ENCODE results near the gene TBCK. TPM values are rescaled to one million over a fixed set of nuclear protein-coding genes. Genes with fewer than 3 reads are reported as not detected.

Gene TBCK
- total RNA-seq, 2 experiments from 2014 or later = 19.4 to 21.6 TPM

DNA sequence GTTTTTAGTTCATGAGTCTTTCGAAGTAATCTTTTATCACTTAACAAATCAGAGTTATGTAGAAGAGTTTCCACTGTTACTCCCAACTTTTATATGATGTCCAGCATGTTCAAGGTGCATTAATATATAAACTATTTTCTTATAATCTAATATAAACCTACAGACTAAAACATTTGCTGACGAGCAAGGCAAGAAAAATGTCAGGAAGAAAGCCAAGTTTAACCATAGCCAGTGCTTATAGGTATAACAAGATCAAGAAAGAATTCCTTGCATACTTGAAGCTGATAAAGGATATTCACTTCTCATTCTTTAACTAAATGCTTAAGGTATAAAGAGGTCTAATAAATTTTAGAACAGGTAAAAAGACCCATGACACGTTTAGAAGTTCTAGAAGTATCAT is 253.0 kb downstream of the TBCK start:
- CTCF ChIA-PET = interaction anchor here (0.7 to 0.8 kb wide), 2 partner anchors 11 to 341 kb away, joined by 3 to 4 read pairs; no protein-coding TSS in a partner anchor
- Mint-ChIP-seq H3K27me3 (ENCODE audit: low read depth) (no peaks in the 10 kb centered on the region), H3K27ac (no peak overlapping the region), H3K4me1 (ENCODE audit: low read depth) (no peaks in the 10 kb centered on the region), H3K4me3 (no peak overlapping the region), H3K36me3 (ENCODE audit: low read depth) (peaks cover 8% of the 10 kb centered on the region), H3K9me3 (no peaks in the 10 kb centered on the region)
- DNase-seq = no peak
- intact Hi-C loops (cut with micrococcal nuclease) = no loop called here

DNA sequence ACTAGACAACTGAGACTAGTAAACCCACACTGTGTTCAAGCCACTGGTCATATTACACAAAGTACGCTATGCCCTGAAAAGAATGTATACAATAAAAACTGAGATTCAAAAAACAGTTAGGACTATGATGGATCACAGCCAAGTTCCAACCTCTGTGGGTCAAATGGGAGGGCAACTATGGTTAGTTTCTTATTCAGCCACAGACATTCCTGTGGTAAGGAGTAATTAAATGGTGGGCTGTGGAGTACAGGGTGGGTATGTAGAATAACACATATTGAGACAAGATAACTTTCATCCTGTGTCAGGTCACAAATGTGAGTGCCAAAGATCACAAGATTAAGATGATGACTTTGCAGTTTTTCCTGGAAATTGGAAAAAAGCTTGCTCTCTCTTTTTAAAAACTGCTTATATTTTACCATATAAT is 253.5 kb downstream of the TBCK start:
- intact Hi-C loops (cut with micrococcal nuclease) = no loop called here
- Mint-ChIP-seq H3K4me3 (no peak overlapping the region), H3K4me1 (ENCODE audit: low read depth) (no peaks in the 10 kb centered on the region), H3K27ac (no peak overlapping the region), H3K9me3 (no peaks in the 10 kb centered on the region), H3K27me3 (ENCODE audit: low read depth) (no peaks in the 10 kb centered on the region), H3K36me3 (ENCODE audit: low read depth) (peaks cover 8% of the 10 kb centered on the region)
- DNase-seq = no peak
- CTCF ChIA-PET = interaction anchor here (0.7 kb wide), 1 partner anchor 341 kb away, joined by 3 read pairs; no protein-coding TSS in a partner anchor

GRCh38 chr4:106058921-106059320 is 257.1 kb downstream of the TBCK start:
- Mint-ChIP-seq H3K4me3 (no peak overlapping the region), H3K36me3 (ENCODE audit: low read depth) (peaks cover 8% of the 10 kb centered on the region), H3K27ac (no peak overlapping the region), H3K4me1 (ENCODE audit: low read depth) (no peaks in the 10 kb centered on the region), H3K27me3 (ENCODE audit: low read depth) (no peaks in the 10 kb centered on the region), H3K9me3 (no peaks in the 10 kb centered on the region)
- intact Hi-C loops (cut with micrococcal nuclease) = no loop called here
- CTCF ChIA-PET = no interaction called here
- DNase-seq = no peak

GRCh38 chr4:106056914-106057313 is 259.1 kb downstream of the TBCK start:
- CTCF ChIA-PET = no interaction called here
- no peak overlapping the region for H3K4me3 Mint-ChIP-seq
- no peaks in the 10 kb centered on the region for H3K9me3 Mint-ChIP-seq
- H3K27ac Mint-ChIP-seq = no peak overlapping the region
- H3K36me3 Mint-ChIP-seq (ENCODE audit: low read depth) = peaks cover 4% of the 10 kb centered on the region
- H3K4me1 Mint-ChIP-seq (ENCODE audit: low read depth) = no peaks in the 10 kb centered on the region
- no peak for DNase-seq
- intact Hi-C loops (cut with micrococcal nuclease) = no loop called here
- H3K27me3 Mint-ChIP-seq (ENCODE audit: low read depth) = no peaks in the 10 kb centered on the region

DNA sequence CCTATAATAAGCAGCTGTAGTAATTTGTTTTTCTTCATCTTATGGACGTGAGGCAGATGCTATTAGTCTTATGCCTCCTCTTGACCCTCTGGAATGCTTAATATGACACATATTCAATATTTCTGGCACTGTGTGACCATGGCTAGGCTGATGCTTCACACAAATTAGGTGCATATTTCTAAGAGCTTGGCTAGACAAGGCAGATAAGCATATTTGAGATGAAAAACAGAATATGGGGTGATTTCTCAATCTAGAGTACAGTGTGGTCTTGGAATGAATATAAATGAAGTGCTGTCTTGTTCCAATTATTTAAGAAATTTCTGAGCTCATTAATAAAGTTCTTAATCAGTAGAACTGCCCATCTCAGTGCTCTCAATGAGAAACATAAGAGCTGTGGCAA is 264.5 kb downstream of the TBCK start:
- CTCF ChIA-PET = no interaction called here
- H3K4me1 Mint-ChIP-seq (ENCODE audit: low read depth) = no peaks in the 10 kb centered on the region
- no peaks in the 10 kb centered on the region for H3K27me3 Mint-ChIP-seq (ENCODE audit: low read depth)
- H3K27ac Mint-ChIP-seq = no peak overlapping the region
- no peak overlapping the region for H3K4me3 Mint-ChIP-seq
- H3K9me3 Mint-ChIP-seq = no peaks in the 10 kb centered on the region
- DNase-seq = no peak
- intact Hi-C loops (cut with micrococcal nuclease) = no loop called here
- H3K36me3 Mint-ChIP-seq (ENCODE audit: low read depth) = peaks cover 10% of the 10 kb centered on the region

GRCh38 chr4:106049490-106049889 is 266.5 kb downstream of the TBCK start:
- Mint-ChIP-seq H3K4me3 (no peak overlapping the region), H3K27ac (no peak overlapping the region), H3K9me3 (no peaks in the 10 kb centered on the region), H3K36me3 (ENCODE audit: low read depth) (peaks cover 14% of the 10 kb centered on the region), H3K27me3 (ENCODE audit: low read depth) (no peaks in the 10 kb centered on the region), H3K4me1 (ENCODE audit: low read depth) (no peaks in the 10 kb centered on the region)
- DNase-seq = no peak
- intact Hi-C loops (cut with micrococcal nuclease) = no loop called here
- CTCF ChIA-PET = no interaction called here

DNA sequence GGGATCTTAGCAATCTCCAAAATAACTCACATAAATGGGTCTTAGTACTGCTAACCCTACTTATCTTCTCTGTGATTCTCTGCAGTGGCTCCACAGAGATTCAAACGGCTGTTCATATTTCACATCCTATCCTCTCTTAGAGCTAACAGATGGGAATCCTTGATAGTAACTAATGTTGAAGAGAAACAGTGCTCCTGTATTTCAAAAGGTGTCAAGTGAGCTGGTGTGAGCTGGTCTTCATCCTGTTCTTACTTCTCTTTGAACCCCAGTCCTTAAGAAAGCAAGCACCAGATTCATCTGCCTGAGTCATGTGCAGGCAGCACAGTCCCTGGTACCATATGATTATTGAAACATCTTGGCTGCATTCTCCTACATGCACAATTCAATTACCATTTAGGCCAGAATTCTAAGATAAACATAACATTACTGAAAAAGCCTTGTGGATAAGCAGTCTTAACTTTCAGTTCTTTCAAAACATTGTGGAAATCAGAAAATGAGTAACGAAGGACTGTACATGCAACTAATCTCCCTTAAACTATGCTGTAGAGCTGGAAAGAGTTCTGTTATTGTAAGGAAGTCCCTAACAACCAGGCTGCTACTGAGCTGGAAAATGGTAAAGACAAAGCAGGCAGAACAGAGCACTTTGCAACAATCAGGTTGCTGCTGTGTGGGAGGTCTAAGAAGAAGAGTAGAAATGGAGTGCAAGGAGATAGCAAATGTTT is 267.6 kb downstream of the TBCK start:
- Mint-ChIP-seq H3K36me3 (ENCODE audit: low read depth) (peaks cover 17% of the 10 kb centered on the region), H3K27ac (no peak overlapping the region), H3K4me1 (ENCODE audit: low read depth) (no peaks in the 10 kb centered on the region), H3K4me3 (no peak overlapping the region), H3K27me3 (ENCODE audit: low read depth) (no peaks in the 10 kb centered on the region), H3K9me3 (no peaks in the 10 kb centered on the region)
- CTCF ChIA-PET = no interaction called here
- intact Hi-C loops (cut with micrococcal nuclease) = no loop called here
- no peak for DNase-seq

DNA sequence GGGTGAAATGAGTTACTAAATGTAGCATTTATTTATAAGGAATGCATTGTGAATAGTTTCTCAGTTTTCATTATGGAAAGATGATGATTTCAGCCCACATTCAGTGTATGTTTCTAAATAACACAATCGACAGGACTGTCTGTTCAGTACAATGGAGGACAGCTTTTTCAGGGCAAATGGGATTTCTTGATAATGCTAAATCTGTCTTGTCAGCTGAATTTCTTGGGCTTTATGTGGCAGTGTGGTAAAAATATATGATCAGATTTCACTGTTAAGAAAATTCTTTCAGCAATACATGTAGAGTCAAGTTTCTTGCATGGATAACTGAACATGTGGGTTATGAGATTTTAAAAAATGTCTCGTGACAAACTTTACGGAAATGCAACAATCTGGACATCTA is 269.9 kb downstream of the TBCK start:
- H3K4me1 Mint-ChIP-seq (ENCODE audit: low read depth) = no peaks in the 10 kb centered on the region
- no peak for DNase-seq
- no peak overlapping the region for H3K27ac Mint-ChIP-seq
- no peak overlapping the region for H3K4me3 Mint-ChIP-seq
- no peaks in the 10 kb centered on the region for H3K9me3 Mint-ChIP-seq
- intact Hi-C loops (cut with micrococcal nuclease) = no loop called here
- peaks cover 17% of the 10 kb centered on the region for H3K36me3 Mint-ChIP-seq (ENCODE audit: low read depth)
- CTCF ChIA-PET = no interaction called here
- no peaks in the 10 kb centered on the region for H3K27me3 Mint-ChIP-seq (ENCODE audit: low read depth)

DNA sequence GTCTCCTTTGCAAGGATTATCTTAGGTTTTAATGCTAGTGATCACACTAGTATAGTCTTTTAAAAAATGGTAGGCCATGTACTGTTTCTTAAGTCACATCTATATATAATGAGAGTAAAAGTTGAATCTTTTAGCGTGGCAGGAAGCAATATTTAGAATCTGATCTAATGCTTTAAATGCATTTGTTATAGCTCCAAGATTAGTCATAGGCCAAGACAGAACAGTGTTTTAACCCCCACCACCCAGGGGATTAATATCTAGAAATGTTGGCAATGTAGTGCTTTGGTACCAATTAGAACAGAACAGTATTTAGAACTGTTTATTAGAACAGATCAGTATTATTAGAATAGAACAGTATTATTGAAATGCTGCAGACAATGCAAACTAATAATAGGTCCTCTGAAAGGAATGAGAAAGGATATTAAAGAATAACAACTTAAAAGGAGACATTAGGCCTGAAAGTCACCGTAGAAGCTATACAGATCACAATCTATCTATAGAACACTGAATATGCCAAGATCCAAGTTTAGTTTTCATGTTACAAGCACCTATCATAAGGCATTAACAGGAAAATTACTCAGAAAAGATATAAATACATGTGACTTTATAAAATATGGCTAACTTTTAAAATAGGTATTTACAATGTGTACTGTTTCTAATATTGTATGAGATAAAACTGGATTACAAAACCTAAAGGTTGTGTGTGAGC is 274.6 kb downstream of the TBCK start:
- DNase-seq = no peak
- intact Hi-C loops (cut with micrococcal nuclease) = no loop called here
- CTCF ChIA-PET = no interaction called here
- no peaks in the 10 kb centered on the region for H3K27me3 Mint-ChIP-seq (ENCODE audit: low read depth)
- no peak overlapping the region for H3K27ac Mint-ChIP-seq
- H3K4me3 Mint-ChIP-seq = no peak overlapping the region
- peaks cover 8% of the 10 kb centered on the region for H3K36me3 Mint-ChIP-seq (ENCODE audit: low read depth)
- no peaks in the 10 kb centered on the region for H3K9me3 Mint-ChIP-seq
- H3K4me1 Mint-ChIP-seq (ENCODE audit: low read depth) = no peaks in the 10 kb centered on the region

- peaks cover 2% of the 10 kb centered on the region for H3K36me3 Mint-ChIP-seq (ENCODE audit: low read depth)
- DNase-seq = no peak
- no peaks in the 10 kb centered on the region for H3K4me1 Mint-ChIP-seq (ENCODE audit: low read depth)
- H3K27me3 Mint-ChIP-seq (ENCODE audit: low read depth) = no peaks in the 10 kb centered on the region
- CTCF ChIA-PET = interaction anchor here (0.6 kb wide), 1 partner anchor 1125 kb away, joined by 3 read pairs; no protein-coding TSS in a partner anchor
- no peak overlapping the region for H3K27ac Mint-ChIP-seq
- no peak overlapping the region for H3K4me3 Mint-ChIP-seq
- no peaks in the 10 kb centered on the region for H3K9me3 Mint-ChIP-seq
- intact Hi-C loops (cut with micrococcal nuclease) = no loop called here
Measured at GRCh38 chr4:106039796-106040195, 276.2 kb downstream of the TBCK start.

GRCh38 chr4:106038908-106039307 is 277.1 kb downstream of the TBCK start:
- no peaks in the 10 kb centered on the region for H3K4me1 Mint-ChIP-seq (ENCODE audit: low read depth)
- no peak for DNase-seq
- H3K27me3 Mint-ChIP-seq (ENCODE audit: low read depth) = no peaks in the 10 kb centered on the region
- H3K9me3 Mint-ChIP-seq = no peaks in the 10 kb centered on the region
- intact Hi-C loops (cut with micrococcal nuclease) = no loop called here
- no peak overlapping the region for H3K4me3 Mint-ChIP-seq
- H3K36me3 Mint-ChIP-seq (ENCODE audit: low read depth) = peaks cover 2% of the 10 kb centered on the region
- no peak overlapping the region for H3K27ac Mint-ChIP-seq
- CTCF ChIA-PET = no interaction called here

- no peaks in the 10 kb centered on the region for H3K9me3 Mint-ChIP-seq
- H3K4me1 Mint-ChIP-seq (ENCODE audit: low read depth) = no peaks in the 10 kb centered on the region
- H3K27me3 Mint-ChIP-seq (ENCODE audit: low read depth) = no peaks in the 10 kb centered on the region
- CTCF ChIA-PET = no interaction called here
- intact Hi-C loops (cut with micrococcal nuclease) = no loop called here
- DNase-seq = no peak
- no peaks in the 10 kb centered on the region for H3K36me3 Mint-ChIP-seq (ENCODE audit: low read depth)
- H3K4me3 Mint-ChIP-seq = no peak overlapping the region
- no peak overlapping the region for H3K27ac Mint-ChIP-seq
Measured at GRCh38 chr4:106038012-106038411, 278.0 kb downstream of the TBCK start.

DNA sequence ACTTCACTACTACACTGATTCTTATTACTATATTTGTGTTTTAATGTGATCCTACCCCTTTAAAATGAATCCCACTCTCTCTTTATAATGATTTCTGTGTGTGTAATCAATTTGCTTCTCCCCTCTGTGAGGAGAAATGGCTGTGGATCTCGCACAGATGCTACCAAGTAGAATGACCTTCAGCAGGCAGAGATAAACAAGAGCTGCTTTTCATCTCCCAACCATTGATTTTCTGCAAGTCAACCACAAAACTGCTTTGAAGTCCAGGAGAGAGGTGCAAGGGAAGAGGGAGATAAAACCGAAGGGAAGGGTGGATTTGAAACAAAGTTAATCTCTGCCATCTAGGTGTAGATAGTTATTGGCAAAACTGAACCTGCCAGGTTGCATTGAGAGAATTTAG is 279.2 kb downstream of the TBCK start:
- no peaks in the 10 kb centered on the region for H3K4me1 Mint-ChIP-seq (ENCODE audit: low read depth)

More for the DNA sequence above, 279.2 kb downstream of the TBCK start:
- Mint-ChIP-seq H3K27me3 (ENCODE audit: low read depth) (no peaks in the 10 kb centered on the region), H3K9me3 (no peaks in the 10 kb centered on the region), H3K27ac (no peak overlapping the region), H3K36me3 (ENCODE audit: low read depth) (no peaks in the 10 kb centered on the region), H3K4me3 (no peak overlapping the region)
- CTCF ChIA-PET = no interaction called here
- intact Hi-C loops (cut with micrococcal nuclease) = no loop called here
- DNase-seq = no peak

Measured in activated naive CD4-positive, alpha-beta T cell treated with anti-CD3 and anti-CD28 coated beads for 36 hours (primary cell).